Daoy (cell line): ENCODE results near the gene GALNT11. TPM values are rescaled to one million over a fixed set of nuclear protein-coding genes. Genes with fewer than 3 reads are reported as not detected.
"Not testable (repeated sequence)": the region's sequence is repeated elsewhere in the genome, so short reads cannot be mapped to it uniquely, and the experiment has no call there.

Source experiments
- DNase-seq: peaks from one replicate; pipeline ENCODE4 v3.0.0-alpha.2; 2015; ENCODE audit warnings: low read depth
- total RNA-seq: library from RNA; depleted of rRNA; stranded (reverse); fragments of >200 nt; shearing (Covaris generic); gene quantifications from 2 replicates; pipeline ENCODE4 v1.2.3, GENCODE V29; 2014

GALNT11 gene
- total RNA-seq, 1 experiment from 2014 or later = 29.1 TPM

DNA sequence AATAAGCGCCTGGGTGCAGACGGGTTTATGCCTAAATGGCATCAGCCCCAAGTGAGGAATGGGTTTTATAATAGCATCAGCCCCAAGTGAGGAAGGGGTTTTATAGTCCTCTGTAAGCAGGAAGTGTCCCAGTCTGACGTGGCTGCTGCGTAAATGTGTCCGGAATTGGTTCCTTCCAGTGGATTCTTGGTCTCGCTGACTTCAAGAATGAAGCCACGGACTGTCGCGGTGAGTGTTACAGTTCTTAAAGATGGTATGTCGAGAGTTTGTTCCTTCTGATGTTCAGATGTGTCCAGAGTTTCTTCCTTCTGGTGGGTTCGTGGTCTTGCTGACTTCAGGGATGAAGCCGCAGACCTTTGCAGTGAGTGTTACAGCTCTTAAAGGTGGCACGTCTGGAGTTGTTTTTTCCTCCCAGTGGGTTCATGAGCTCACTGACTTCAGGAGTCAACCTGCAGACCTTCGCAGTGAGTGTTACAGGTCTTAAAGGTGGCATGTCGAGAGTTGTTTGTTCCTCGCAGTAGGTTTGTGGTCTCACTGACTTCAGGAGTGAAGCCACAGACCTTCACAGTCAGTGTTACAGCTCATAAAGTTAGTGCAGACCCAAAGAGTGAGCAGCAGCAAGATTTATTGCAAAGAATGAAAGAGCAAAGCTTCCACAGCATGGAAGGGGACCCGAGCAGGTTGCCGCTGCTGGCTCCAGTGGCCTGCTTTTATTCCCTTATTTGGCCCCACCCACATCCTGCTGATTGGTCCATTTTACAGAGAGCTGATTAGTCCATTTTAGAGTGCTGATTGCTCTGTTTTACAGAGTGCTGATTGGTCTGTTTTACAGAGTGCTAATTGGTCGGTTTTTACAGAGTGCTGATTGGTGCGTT is 2.3 kb downstream of the GALNT11 start:
- not testable (repeated sequence) for DNase-seq

DNA sequence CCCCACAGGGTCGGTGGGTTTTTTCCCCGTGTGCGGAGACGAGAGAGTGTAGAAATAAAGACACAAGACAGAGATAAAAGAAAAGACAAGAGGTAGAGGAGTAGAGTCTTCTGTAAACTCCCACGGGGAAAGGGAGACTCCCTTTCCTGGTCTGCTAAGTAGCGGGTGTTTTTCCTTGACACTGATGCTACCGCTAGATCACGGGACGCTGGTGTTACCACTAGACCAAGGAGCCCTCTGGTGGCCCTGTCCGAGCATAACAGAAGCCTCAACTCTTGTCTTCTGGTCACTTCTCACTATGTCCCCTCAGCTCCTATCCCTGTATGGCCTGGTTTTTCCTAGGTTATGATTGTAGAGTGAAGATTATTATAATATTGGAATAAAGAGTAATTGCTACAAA is 4.6 kb downstream of the GALNT11 start:
- peak; percentile 42 for DNase-seq

DNA sequence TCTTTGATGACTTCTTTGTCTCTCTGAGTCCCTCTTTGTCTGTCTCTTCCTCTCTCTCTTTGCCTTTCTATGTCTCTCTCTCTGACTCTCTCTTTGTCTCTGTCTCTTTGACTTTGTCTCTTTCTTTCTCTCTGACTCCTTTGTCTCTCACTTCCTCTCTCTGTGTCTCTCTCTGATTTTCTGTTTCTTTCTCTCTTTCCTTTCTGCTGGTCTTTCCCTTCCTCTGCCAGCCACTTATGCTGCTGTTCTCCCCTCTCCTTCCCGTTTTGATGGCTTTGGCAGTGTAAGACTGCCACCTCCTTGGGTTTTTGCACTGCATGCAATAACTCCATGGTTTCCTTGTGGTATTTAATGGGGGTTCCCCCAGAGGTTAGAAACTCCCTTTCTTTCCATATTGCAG is 5.2 kb downstream of the GALNT11 start:
- DNase-seq = not testable (repeated sequence)

DNA sequence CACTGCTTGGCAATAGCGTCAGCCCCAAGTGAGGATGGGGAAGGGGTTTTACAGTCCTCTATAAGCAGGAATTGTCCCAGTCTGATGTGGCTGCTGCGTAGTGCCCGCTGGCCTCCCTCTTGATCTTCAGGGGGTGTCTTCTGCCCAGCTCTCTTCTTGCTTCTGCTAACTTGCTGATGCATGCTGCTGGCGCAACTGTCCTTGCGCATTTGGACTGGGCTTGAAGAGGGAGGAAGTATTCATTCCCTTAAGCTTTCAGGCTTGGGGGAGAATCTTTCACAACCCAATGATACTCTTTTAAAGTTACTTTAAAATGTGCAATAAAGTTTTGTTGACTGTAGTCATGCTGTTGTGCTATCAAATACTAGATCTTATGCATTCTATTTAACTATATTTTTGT is 10.3 kb downstream of the GALNT11 start:
- DNase-seq = no peak

DNA sequence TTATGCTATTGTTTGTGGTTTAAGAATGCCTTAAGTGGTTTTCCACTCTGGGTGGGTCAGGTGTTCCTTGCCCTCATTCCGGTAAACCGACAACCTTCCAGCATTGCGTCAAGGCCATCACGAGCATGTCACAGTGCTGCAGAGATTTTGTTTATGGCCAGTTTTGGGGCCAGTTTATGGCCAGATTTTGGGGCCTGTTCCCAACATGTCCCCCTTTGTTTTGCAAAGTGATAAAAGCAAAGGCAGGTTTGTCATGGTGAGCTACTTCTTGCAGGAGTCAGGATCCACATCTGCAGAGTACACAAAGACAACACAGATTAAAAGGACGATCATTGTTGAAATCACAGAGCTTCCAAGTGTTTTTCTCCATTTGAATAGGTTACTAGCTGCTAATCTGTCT is 12.9 kb downstream of the GALNT11 start:
- DNase-seq = not testable (repeated sequence)

DNA sequence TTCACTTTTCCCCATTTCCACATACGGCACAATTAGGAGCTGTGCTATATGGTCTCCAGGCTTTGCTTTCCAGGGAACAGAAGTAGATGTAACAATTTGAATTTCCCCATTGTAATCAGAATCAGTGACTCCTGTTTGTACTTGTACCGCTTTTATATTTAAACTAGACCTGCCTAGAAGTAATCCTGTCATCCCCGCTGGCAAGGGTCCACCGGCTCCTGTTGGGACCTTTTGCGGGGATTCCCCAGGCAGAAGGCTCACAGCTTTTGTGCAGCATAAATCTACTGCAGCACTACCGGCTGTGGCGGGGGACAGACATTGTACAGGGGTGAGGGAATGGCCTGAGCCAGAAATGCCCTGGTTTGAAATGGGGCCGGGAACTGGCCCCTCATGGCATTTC is 17.6 kb downstream of the GALNT11 start:
- not testable (repeated sequence) for DNase-seq

DNA sequence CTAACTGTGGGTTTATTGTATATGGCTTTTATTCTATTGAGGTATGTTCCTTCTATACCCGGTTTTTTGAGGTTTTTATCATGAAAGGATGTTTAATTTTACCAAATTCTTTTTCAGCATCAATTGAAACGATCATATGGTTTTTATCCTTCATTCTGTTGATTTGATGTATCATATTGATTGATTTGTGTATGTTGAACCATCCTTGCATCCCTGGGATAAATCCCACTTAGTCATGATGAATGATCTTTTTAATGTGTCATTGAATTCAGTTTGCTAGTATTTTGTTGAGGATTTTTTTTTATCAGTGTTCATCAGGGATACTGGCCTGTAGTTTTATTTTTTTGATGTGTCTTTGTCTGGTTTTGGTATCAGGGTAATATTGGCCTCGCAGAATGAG is 19.4 kb downstream of the GALNT11 start:
- not testable (repeated sequence) for DNase-seq

DNA sequence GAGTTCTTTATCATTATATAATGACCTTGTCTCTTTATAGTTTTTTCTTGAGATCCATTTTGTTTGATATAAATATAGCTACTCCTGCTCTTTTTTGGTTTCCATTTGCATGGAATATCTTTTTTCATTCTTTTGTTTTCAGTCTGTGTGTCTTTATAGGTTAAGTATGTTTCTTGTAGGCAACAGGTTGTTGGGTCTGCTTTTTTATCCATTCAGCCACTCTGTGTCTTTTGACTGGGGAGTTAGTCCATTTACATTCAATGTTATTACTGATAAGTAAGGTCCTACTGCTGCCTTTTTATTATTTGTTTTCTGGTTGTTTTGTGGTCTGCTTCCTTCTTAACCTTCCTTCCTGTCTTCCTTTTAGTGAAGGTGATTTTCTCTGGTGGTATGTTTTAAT is 21.1 kb downstream of the GALNT11 start:
- DNase-seq = no peak

DNA sequence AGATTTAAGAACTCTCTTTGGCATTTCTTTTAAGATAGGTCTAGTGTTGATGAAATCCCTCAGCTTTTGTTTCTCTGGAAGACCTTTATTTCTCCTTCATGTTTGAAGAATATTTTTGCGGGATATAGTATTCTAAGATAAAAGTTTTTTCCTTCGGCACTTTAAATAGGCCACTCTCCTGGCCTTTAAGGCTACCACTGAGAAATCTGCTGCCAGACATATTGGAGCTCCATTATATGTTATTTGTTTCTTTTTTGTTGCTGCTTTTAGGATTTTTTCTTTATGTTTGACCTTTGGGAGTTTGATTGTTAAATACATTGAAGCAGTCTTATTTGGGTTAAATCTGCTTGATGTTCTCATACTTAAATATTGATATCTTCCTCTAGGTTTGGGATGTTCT is 22.6 kb downstream of the GALNT11 start:
- no peak for DNase-seq

DNA sequence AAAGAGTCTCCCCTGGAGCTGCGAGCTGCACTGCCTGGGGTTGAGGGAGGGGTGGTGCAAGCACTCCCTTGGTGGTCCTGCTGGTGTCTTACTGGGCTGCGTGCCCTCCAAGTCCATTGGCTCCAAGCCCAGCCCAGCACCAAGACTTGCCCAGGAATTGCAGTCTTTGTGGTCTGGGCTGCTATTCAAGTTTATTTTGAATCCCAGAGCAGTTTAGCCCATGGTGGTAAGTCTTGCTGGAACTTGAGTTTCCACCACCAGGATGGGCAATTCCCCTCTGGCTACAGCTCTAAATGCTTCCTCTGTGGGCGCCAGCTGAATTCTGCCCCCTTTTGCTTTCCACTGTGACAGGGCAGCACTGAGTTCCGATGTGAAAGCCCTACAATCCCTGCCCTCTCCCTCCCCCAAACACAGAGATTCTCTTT is 25.1 kb downstream of the GALNT11 start:
- DNase-seq = peak; percentile 47

DNA sequence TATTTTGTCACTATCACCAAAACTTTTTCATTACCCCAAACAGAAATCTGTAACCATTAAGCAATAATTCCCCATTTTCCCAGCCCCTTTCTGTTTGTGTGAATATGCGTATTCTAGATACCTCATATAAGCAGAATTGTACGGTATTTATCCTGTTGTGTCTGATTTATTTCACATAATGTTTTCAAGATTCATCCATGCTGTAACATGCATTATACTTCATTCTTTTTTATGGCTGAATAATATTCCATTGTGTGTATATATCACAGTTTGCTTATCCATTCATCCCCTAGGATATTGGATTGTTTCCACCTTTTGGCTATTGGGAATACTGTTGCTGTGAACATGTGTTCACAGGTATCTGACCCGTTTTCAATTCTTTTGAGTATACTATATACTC is 26.5 kb downstream of the GALNT11 start:
- DNase-seq = no peak

DNA sequence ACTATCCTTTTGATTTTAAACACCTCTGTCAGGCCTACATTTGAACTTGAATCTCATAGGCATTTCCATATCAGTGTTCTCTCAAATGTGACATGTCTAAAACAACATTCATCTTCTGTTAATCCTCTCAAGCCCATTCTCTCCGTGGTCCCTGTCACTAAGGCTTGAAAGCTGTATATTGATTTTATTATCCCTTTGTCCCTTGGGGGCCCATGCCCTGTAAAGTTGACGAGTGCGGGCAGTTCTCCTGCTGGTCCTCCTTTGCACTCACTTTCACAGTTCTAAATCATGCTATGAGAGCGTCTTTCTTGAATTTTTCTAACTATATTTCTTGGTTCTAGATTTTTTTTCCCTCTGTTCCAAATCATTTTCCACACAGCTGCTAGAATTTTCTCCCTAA is 27.3 kb downstream of the GALNT11 start:
- no peak for DNase-seq

DNA sequence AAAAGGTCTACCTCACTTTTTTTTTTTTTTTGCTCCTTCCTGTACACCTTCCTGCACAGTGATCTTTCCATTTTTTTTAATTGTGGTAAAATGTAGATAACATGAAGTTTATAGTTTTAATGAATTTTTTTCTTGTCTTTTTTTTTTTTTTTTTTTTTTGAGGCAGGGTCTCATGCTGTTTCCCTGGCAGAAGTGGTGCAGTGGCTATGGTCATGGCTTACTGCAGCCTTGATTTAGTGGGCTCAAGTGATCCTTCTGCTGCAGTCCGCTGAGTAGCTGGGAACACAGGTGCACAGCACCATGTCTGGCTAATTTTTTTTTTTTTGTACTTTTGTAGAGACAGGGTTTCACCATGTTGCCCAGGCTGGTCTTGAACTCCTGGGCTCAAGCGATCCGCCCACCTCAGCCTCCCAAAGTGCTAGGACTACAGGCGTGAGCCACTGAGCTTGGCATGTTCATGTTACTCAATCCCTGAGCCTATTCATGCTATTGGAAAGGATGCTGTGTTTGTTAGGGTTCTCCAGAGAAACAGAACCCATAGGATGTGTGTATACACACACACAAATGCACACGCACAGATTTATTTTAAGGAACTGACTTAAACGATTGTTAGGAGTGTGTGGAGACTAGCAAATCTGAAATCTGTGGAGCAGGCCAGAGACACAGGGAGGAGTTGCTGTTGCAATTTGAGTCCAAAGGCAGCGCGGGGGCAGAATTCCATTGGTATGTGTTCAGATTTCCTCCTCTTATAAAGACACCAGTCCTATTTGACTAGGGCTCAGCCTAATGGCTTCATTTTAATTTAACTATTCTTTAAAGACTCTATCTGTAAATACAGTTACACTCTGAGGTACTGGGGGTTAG is 29.1 kb downstream of the GALNT11 start:
- peak; percentile 58 for DNase-seq

DNA sequence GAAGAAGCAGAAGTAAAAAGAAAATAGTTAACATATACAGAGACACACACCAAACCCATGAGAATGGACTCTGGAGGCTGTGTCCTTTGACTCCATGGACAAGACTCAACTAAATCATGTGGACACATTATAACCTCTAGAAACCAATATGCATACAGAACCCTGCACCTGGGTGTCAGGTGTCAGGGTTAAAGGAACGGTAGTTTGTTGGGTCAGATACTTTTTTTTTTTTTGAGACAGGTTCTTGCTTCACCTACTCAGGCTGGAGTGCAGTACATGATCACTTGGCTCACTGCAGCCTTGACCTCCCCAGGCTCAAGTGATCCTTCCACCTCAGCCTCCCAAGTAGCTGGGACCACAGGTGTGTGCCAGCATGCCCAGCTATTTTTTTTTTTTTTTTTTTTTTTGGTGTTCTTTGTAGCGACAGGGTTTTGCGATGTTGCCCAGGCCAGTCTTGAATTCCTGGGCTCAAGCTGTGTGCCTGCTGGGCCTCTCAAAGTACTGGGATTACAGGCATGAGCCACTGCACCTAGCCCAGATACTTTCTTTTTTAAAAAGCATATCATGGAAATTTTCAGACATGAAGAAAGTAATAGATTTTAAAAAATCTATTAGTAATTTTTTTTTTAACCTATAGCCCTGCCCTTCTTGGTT is 31.3 kb downstream of the GALNT11 start:
- no peak for DNase-seq

DNA sequence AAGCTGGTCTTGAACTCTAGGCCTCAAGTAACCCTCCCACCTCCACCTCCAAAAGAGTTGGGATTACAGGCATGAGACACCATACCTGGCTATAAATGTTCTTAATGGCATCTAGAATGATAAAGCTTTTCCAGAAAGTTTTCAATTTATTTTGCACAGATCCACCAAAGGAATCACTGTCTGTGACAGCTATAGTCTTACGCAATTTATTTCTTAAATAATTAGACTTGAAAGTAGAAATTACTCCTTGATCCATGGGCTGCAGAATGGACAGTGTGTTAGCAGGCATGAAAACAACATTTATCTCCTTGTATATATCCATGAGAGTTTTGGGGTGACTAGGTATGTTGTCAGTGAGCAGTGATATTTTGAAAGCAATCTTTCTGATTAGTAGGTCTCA is 33.8 kb downstream of the GALNT11 start:
- DNase-seq = no peak

DNA sequence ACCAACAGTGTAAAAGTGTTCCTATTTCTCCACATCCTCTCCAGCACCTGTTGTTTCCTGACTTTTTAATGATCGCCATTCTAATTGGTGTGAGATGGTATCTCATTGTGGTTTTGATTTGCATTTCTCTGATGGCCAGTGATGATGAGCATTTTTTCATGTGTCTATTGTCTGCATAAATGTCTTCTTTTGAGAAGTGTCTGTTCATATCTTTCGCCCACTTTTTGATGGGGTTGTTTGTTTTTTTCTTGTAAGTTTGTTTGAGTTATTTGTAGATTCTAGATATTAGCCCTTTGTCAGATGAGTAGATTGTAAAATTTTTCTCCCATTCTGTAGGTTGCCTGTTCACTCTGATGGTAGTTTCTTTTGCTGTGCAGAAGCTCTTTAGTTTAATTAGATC is 35.6 kb downstream of the GALNT11 start:
- DNase-seq = not testable (repeated sequence)

DNA sequence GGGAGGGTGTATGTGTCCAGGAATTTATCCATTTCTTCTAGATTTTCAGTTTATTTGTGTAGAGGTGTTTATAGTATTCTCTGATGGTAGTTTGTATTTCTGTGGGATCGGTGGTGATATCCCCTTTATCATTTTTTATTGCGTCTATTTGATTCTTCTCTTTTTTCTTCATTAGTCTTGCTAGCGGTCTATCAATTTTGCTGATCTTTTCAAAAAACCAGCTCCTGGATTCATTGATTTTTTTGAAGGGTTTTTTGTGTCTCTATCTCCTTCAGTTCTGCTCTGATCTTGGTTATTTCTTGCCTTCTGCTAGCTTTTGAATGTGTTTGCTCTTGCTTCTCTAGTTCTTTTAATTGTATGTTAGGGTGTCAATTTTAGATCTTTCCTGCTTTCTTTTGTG is 37.7 kb downstream of the GALNT11 start:
- not testable (repeated sequence) for DNase-seq

DNA sequence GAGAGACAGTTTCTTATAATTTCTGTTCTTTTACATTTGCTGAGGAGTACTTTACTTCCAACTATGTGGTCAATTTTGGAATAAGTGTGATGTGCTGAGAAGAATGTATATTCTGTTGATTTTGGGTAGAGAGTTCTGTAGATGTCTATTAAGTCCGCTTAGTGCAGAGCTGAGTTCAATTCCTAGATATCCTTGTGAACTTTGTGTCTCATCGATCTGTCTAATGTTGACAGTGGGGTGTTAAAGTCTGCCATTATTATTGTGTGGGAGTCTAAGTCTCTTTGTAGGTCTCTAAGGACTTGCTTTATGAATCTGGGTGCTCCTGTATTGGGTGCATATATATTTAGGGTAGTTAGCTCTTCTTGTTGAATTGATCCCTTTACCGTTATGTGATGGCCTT is 38.3 kb downstream of the GALNT11 start:
- not testable (repeated sequence) for DNase-seq

DNA sequence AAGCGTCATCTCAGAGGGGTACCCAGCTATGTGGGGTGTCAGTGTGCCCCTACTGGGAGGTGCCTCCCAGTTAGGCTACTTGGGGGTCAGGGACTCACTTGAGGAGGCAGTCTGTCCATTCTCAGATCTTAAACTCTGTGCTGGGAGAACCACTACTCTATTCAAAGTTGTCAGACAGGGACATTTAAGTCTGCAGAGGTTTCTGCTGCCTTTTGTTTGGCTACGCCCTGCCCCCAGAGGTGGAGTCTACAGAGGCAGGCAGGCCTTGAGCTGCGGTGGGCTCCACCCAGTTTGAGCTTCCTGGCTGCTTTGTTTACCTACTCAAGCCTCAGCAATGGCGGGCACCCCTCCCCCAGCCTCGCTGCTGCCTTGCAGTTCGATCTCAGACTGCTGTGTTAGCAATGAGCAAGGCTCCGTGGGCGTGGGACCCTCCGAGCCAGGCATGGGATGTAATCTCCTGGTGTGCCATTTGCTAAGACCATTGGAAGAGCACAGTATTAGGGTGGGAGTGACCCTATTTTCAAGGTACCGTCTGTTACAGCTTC is 40.4 kb downstream of the GALNT11 start:
- not testable (repeated sequence) for DNase-seq

DNA sequence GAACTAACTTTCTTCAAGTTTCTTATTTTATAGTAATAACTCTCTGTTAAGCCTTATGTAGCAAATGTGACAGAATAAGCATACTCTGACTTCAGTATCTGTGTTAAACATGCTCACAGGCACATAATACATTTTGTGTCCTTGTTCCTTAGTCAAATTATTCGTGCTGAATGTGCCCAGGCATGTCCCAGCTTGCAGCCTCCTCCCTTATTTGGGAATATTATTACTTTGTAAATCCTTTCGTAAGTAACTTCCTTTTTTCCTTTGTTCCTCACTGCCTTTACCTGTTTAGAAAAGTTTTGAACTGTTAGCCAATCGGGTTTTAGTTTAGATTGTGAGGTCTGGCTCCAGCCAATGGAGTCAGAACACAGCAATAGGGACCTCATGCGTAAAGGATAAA is 46.9 kb downstream of the GALNT11 start:
- no peak for DNase-seq

DNA sequence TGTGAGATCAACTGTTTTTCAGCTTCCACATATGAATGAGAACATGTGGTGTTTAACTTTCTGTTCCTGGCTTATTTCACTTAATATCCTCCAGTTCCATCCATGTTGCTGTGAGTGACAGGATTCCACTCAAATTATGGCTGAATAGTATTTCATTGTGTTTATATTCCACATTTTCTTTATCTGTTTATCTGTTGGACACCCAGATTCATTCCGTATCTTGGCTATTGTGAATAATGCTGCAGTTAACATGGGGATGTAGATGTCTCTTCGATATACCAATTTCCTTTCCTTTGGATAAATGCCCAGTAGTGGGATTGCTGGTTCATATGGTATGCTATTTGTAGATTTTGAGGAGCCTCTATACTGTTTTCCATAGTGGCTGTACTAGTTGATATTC is 47.9 kb downstream of the GALNT11 start:
- no peak for DNase-seq

DNA sequence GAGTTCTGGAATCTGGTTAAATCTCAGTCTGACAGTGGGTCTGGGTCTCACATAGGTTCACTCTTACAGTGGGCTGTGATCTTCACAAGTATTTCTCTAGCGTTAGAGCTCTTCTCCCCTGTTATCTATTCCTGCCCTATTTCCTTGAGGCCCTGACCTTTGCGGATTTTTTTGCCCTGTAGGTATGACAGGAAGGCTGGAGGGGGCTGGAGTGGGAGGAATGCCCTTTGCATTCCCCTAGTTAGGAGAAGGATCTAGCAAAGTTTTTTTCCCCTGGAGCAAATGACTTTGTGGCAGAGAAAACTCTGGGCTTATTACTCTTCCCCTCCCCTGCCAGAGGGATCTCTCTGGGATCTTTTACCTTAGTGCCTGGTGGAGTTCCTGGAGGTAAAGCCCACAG is 49.2 kb downstream of the GALNT11 start:
- no peak for DNase-seq
